ENCODE results near the gene CDK14. TPM values are rescaled to one million over a fixed set of nuclear protein-coding genes. Genes with fewer than 3 reads are reported as not detected.

Gene CDK14
- total and polyA plus RNA-seq, 4 donors: 4.2 to 12.4 (median 7.4) TPM

- Histone ChIP-seq H3K4me1 (ENCODE audit: control insufficient read depth in 4 of 4, insufficient read depth in 4 of 4, low read length in 3 of 4) (no peaks in the 10 kb centered on the region), H3K4me3 (ENCODE audit: low read depth in 1 of 3, low read length in 3 of 3) (no peak overlapping the region), H3K9me3 (ENCODE audit: control insufficient read depth in 4 of 4, low read length in 3 of 4) (no peaks in the 10 kb centered on the region), H3K36me3 (ENCODE audit: control insufficient read depth in 4 of 4, insufficient read depth in 3 of 4, low read depth in 1 of 4, low read length in 3 of 4) (peaks cover 0 to under 1% (median 0%) of the 10 kb centered on the region in 4 donors), H3K27me3 (ENCODE audit: control insufficient read depth in 4 of 4, insufficient read depth in 4 of 4, low read length in 3 of 4) (no peaks in the 10 kb centered on the region), H3K9ac (ENCODE audit: low read depth in 1 of 2, low read length in 2 of 2) (no peak overlapping the region), H3K27ac (ENCODE audit: low read depth in 1 of 2, low read length in 2 of 2) (no peak overlapping the region)
- TF ChIP-seq EGR1 (IDR thresholded peaks at IDR 0.05; ENCODE audit: low read depth in 2 of 2): no peak
- TF ChIP-seq REST (IDR thresholded peaks at IDR 0.05): no peak
- TF ChIP-seq RXRA (IDR thresholded peaks at IDR 0.05): no peak
- TF ChIP-seq RAD21 (IDR thresholded peaks at IDR 0.05): no peak
- TF ChIP-seq GABPA (IDR thresholded peaks at IDR 0.05 in 1 of 2, conservative IDR thresholded peaks at IDR 0.05 in 1 of 2): no peak
- no peak for TF ChIP-seq CTCF (IDR thresholded peaks at IDR 0.05; ENCODE audit: low read depth, low read length, missing input control)
- no peak for TF ChIP-seq ATF3 (IDR thresholded peaks at IDR 0.05)
- TF ChIP-seq FOXA1 (IDR thresholded peaks at IDR 0.05): no peak
- TF ChIP-seq HNF4A (conservative IDR thresholded peaks at IDR 0.05): no peak
- no peak for TF ChIP-seq NR2F2 (IDR thresholded peaks at IDR 0.05)
- TF ChIP-seq MAX (IDR thresholded peaks at IDR 0.05): no peak
- no peak for TF ChIP-seq TAF1 (conservative IDR thresholded peaks at IDR 0.05)
- no peak for TF ChIP-seq YY1 (IDR thresholded peaks at IDR 0.05)
- no peak for TF ChIP-seq ZBTB33 (IDR thresholded peaks at IDR 0.05)
- no peak for TF ChIP-seq SP1 (IDR thresholded peaks at IDR 0.05)
- DNase-seq (ENCODE audit: low spot score): no peak
- 79% methylated on average over 3 of the region's 3 CpGs for WGBS
Measured at GRCh38 chr7:91067242-91067641, 471.1 kb downstream of the CDK14 start.
